Sigmoid colon (tissue), 4 donors: ENCODE results near the gene FNTB.

Experiments used
- EP300 ChIP-seq, 4 donors: sonication (generic); formaldehyde crosslinking; IDR thresholded peaks; one replicate each; pipeline ENCODE4 v1.6.1; 2017; ENCODE audit warnings: antibody characterized with exemption in 4 of 4
- POLR2A ChIP-seq, 2 donors: fragments of 450-650 bp; IDR thresholded peaks; one replicate each; pipeline ENCODE4 v1.6.1; 2016; ENCODE audit warnings: antibody characterized with exemption in 2 of 2, mild to moderate bottlenecking in 2 of 2, moderate library complexity in 2 of 2
- POLR2AphosphoS5 ChIP-seq, 4 donors: sonication (generic); formaldehyde crosslinking; IDR thresholded peaks; one replicate each; pipeline ENCODE4 v1.6.1; 2017; ENCODE audit warnings: antibody characterized with exemption in 4 of 4
- TF ChIP-seq, protein P1 (sequence below), 4 experiments: fragments of 450-650 bp in 3 of 4; fragments of 200-600 bp in 1 of 4; IDR thresholded peaks; one replicate each; pipeline ENCODE4 v1.5.1; 2016 to 2019; ENCODE audit warnings: antibody characterized with exemption in 4 of 4, mild to moderate bottlenecking in 3 of 4, moderate library complexity in 2 of 4

DNA sequence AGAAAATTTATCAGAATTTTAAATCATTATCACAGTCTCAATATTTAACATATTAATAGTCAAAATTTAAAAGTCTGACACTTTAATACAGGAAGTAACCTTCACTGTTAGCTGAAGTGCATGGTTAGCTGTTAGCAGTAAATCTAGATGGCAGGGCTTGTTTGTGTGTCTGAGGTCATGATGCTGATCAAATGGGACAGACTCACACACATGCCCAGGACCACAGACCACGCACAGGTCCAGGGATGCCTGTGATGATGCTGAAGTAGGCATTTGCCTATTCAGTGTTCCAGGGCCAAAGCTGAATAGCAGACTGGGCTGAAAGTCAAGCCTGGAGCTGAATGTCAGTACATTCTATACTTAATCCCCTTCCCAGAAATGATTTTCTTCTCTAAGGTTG is 20.5 kb downstream of the FNTB start:
- TF ChIP-seq, protein P1, sequence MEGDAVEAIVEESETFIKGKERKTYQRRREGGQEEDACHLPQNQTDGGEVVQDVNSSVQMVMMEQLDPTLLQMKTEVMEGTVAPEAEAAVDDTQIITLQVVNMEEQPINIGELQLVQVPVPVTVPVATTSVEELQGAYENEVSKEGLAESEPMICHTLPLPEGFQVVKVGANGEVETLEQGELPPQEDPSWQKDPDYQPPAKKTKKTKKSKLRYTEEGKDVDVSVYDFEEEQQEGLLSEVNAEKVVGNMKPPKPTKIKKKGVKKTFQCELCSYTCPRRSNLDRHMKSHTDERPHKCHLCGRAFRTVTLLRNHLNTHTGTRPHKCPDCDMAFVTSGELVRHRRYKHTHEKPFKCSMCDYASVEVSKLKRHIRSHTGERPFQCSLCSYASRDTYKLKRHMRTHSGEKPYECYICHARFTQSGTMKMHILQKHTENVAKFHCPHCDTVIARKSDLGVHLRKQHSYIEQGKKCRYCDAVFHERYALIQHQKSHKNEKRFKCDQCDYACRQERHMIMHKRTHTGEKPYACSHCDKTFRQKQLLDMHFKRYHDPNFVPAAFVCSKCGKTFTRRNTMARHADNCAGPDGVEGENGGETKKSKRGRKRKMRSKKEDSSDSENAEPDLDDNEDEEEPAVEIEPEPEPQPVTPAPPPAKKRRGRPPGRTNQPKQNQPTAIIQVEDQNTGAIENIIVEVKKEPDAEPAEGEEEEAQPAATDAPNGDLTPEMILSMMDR (IDR thresholded peaks at IDR 0.05), result no peak
- TF ChIP-seq POLR2A (IDR thresholded peaks at IDR 0.05), result no peak
- TF ChIP-seq POLR2AphosphoS5 (IDR thresholded peaks at IDR 0.05), result no peak
- TF ChIP-seq EP300 (IDR thresholded peaks at IDR 0.05), result no peak
